Peyer's patch (tissue), 4 donors: ENCODE measurements around the gene PRRG4. TPM values are rescaled to one million over a fixed set of nuclear protein-coding genes. Genes with fewer than 3 reads are reported as not detected.

ENCODE experiments used
- DNase-seq, 3 donors: peaks; one replicate each; pipeline ENCODE4 v3.0.0-alpha.2; 2017 to 2019
- H3K27ac ChIP-seq, 4 donors: fragments of 200-600 bp; sonication (generic); one replicate each; pipeline ENCODE4 v1.5.1; 2016 to 2019
- H3K27me3 ChIP-seq, 2 donors: fragments of 200-600 bp; sonication (generic); one replicate each; pipeline ENCODE4 v1.5.1; 2019
- H3K36me3 ChIP-seq, 3 donors: fragments of 200-600 bp; sonication (generic); one replicate each; pipeline ENCODE4 v1.5.1; 2016 to 2019
- H3K4me1 ChIP-seq, 4 donors: fragments of 200-600 bp; sonication (generic); one replicate each; pipeline ENCODE4 v1.5.1; 2016 to 2019
- H3K4me3 ChIP-seq, 4 donors: fragments of 200-600 bp; sonication (generic); 1 replicate in 3 of 4; 2 replicates in 1 of 4; pipeline ENCODE4 v1.5.1; 2016 to 2019; ENCODE audit warnings: mild to moderate bottlenecking in 1 of 4
- H3K9me3 ChIP-seq, 4 donors: fragments of 200-600 bp; sonication (generic); one replicate each; pipeline ENCODE4 v1.5.1; 2016 to 2019; ENCODE audit warnings: mild to moderate bottlenecking in 1 of 4
- POLR2A ChIP-seq, 2 donors: fragments of 450-650 bp; IDR thresholded peaks; one replicate each; pipeline ENCODE4 v1.5.1; 2017; ENCODE audit warnings: antibody characterized with exemption in 2 of 2, mild to moderate bottlenecking in 2 of 2, moderate library complexity in 2 of 2
- total RNA-seq, 4 donors: library from RNA; depleted of rRNA; stranded (reverse); fragments of >200 nt; gene quantifications; one replicate each; pipeline ENCODE4 v1.1.0, GENCODE V29; 2016
- TF ChIP-seq, protein P1 (sequence below), 6 experiments: fragments of 450-650 bp in 4 of 6; fragments of 200-600 bp in 2 of 6; sonication (generic) in 1 of 6; IDR thresholded peaks; one replicate each; pipeline ENCODE4 v1.5.1; 2017 to 2019; ENCODE audit warnings: antibody characterized with exemption in 6 of 6, mild to moderate bottlenecking in 3 of 6, moderate library complexity in 1 of 6

The PRRG4 gene
- total RNA-seq, 4 donors from 2014 or later: 3.3 to 16.1 (median 9.8) TPM

DNA sequence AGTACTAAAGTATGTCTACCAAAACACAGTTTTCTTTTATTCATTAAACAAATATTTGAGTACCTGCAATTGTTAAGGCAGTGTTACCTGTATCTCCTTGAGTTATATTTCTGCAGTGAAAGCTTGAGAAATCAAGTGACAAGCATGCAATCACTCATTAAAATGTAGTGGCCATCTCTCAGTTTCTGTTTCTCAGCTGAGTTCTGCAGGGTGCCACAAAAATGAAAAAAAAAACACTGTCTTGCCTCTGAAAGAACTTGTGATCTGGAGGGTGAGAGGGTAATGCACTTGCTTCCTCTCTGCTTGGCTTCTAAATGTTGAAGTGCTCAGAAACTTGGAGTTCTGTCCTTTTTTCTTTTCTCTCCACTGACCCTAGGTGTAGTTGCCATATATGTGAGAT lies 69.7 kb downstream of the PRRG4 start:
- Histone ChIP-seq H3K4me1 (no peaks in the 10 kb centered on the region), H3K36me3 (no peaks in the 10 kb centered on the region), H3K27me3 (no peaks in the 10 kb centered on the region), H3K27ac (no peak overlapping the region), H3K9me3 (no peaks in the 10 kb centered on the region), H3K4me3 (no peak overlapping the region)
- TF ChIP-seq, protein P1, sequence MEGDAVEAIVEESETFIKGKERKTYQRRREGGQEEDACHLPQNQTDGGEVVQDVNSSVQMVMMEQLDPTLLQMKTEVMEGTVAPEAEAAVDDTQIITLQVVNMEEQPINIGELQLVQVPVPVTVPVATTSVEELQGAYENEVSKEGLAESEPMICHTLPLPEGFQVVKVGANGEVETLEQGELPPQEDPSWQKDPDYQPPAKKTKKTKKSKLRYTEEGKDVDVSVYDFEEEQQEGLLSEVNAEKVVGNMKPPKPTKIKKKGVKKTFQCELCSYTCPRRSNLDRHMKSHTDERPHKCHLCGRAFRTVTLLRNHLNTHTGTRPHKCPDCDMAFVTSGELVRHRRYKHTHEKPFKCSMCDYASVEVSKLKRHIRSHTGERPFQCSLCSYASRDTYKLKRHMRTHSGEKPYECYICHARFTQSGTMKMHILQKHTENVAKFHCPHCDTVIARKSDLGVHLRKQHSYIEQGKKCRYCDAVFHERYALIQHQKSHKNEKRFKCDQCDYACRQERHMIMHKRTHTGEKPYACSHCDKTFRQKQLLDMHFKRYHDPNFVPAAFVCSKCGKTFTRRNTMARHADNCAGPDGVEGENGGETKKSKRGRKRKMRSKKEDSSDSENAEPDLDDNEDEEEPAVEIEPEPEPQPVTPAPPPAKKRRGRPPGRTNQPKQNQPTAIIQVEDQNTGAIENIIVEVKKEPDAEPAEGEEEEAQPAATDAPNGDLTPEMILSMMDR (IDR thresholded peaks at IDR 0.05): no peak
- TF ChIP-seq POLR2A (IDR thresholded peaks at IDR 0.05): no peak
- DNase-seq: no peak

DNA sequence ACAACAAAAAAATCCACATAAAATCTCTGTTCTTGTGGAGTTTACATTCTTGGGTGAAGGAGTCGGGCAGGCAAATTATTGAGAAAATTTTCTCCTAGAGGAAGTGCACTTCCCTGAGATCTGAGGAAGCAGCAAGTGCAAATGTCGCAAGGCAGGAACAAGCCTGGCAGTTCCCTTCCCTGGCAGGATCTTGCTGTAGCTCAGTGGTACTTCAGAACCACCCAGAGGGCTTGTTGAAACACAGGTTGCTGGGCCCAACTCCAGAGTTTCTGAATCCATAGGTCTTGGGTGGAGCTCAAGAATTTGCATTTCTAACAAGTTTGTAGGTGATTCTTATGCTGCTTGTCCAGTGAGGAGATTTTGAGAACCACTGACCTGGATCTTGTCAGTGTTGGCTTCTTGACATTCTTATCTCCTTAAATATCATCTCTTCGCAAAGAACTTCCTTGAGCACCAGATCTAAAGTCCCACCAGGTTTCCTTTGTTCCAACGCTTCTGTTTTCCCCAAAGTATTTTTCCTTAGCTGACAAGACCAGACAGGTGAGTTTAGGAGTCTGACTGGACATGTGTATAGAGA lies 72.5 kb downstream of the PRRG4 start:
- no peaks in the 10 kb centered on the region for H3K9me3 ChIP-seq
- no peak for TF ChIP-seq POLR2A (IDR thresholded peaks at IDR 0.05)
- TF ChIP-seq, protein P1 (IDR thresholded peaks at IDR 0.05): no peak
- H3K4me3 ChIP-seq: no peak overlapping the region
- no peaks in the 10 kb centered on the region for H3K4me1 ChIP-seq
- no peak for DNase-seq
- no peak overlapping the region for H3K27ac ChIP-seq
- no peaks in the 10 kb centered on the region for H3K27me3 ChIP-seq
- H3K36me3 ChIP-seq: no peaks in the 10 kb centered on the region

DNA sequence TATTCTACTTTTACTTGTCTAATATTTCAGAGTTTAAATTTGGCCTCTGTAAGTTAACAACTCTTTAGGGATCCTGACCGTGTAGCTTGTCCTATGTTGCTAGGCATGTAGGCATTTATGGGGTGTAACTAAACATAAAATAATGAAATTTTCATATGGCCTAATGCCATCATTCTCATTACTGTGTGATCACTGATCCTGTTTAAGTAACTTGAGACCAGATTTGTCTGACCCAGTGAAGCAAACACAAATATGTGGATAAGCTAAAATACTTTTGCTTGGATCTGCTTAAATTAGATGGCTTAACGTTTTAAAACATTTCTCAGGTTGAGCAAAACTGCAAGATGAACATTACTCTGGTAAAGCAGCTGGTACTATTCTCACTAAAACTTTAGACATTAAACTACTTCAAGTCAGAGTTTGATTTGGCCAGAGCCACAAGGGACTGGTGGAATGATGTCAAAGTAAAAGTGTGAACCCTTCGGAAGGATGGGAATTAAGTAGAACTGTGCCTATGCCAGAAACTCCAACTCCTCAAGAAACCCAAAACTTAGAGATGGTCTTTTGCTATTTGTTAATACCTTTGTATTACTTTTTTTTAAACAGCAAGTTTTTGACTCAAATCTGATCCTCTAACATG lies 75.4 kb downstream of the PRRG4 start:
- Histone ChIP-seq H3K27ac (no peak overlapping the region), H3K36me3 (no peaks in the 10 kb centered on the region), H3K4me1 (no peaks in the 10 kb centered on the region), H3K9me3 (no peaks in the 10 kb centered on the region), H3K4me3 (no peak overlapping the region), H3K27me3 (no peaks in the 10 kb centered on the region)
- no peak for TF ChIP-seq POLR2A (IDR thresholded peaks at IDR 0.05)
- TF ChIP-seq, protein P1 (IDR thresholded peaks at IDR 0.05): no peak
- DNase-seq: no peak

Other genes starting within 250 kb of the PRRG4 start
- gene EIF3M, start 246.1 kb upstream of the PRRG4 start, total RNA-seq: 100 to 1,000 TPM; 136 to 311 (median 185) TPM
- not detected for gene CCDC73, start 35.3 kb upstream of the PRRG4 start, total RNA-seq
- gene QSER1, start 62.9 kb downstream of the PRRG4 start, total RNA-seq: 100 to 1,000 TPM in 1 of 4 donors, 10 to 100 TPM in 3; 17.7 to 111 (median 21.9) TPM
- 10 to 100 TPM in 3 of 4 donors, 1 to 10 TPM in 1; 3.3 to 76.2 (median 36.9) TPM for gene DEPDC7, start 186.0 kb downstream of the PRRG4 start, total RNA-seq
- gene TCP11L1, start 209.6 kb downstream of the PRRG4 start, total RNA-seq: 10 to 100 TPM; 28.9 to 98.4 (median 78.4) TPM